Measurements from ENCODE around the gene MEF2C. TPM values are rescaled to one million over a fixed set of nuclear protein-coding genes. Genes with fewer than 3 reads are reported as not detected.
A peak's percentile ranks its signal among the peaks of the same experiment; 100 is the strongest.

The MEF2C gene
- total and polyA plus RNA-seq, 4 experiments from 2014 or later = 0.12 to 1.0 (median 0.28) TPM

DNA sequence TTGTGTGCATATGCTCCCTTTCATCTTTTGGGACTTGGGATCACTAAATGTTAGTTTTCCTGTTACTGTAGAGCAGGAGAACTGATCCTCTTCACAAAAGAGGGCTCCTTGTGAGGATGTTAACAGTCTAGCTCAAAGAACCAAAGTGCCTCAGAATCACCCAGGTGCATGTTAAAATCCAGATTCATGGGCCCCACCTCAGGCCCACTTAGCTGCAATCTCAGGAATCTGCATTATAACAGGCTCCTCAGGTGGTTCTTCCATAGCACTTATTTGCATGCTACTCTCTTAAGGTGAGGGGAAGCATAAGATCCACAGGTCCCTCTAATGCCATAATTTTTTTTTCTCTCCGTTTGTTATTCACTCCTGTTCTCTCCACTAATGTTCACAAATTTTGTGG, 14.8 kb upstream of the MEF2C start:
- H3K4me3 Mint-ChIP-seq = no peak overlapping the region
- Histone ChIP-seq H3K9me3 (ENCODE audit: control insufficient read depth in 1 of 2, low read length in 2 of 2) (no peaks in the 10 kb centered on the region), H3K27ac (ENCODE audit: low read depth, low read length) (no peak overlapping the region), H3K36me3 (ENCODE audit: insufficient read depth, low read length) (no peaks in the 10 kb centered on the region), H3K4me3 (ENCODE audit: low read length in 2 of 2) (no peak overlapping the region), H3K4me1 (ENCODE audit: insufficient read depth, low read length) (no peaks in the 10 kb centered on the region), H3K27me3 (ENCODE audit: insufficient read depth, low read length) (no peaks in the 10 kb centered on the region)
- H3K36me3 Mint-ChIP-seq = no peaks in the 10 kb centered on the region
- intact Hi-C loops (cut with micrococcal nuclease) = no loop called here
- DNase-seq = no peak
- H3K9me3 Mint-ChIP-seq = no peaks in the 10 kb centered on the region
- H3K27me3 Mint-ChIP-seq = no peaks in the 10 kb centered on the region
- no peak overlapping the region for H3K27ac Mint-ChIP-seq
- POLR2A ChIA-PET (ENCODE audit: partially characterized antibody) = no interaction called here
- no peaks in the 10 kb centered on the region for H3K4me1 Mint-ChIP-seq
- CTCF ChIA-PET (ENCODE audit: partially characterized antibody) = no interaction called here

DNA sequence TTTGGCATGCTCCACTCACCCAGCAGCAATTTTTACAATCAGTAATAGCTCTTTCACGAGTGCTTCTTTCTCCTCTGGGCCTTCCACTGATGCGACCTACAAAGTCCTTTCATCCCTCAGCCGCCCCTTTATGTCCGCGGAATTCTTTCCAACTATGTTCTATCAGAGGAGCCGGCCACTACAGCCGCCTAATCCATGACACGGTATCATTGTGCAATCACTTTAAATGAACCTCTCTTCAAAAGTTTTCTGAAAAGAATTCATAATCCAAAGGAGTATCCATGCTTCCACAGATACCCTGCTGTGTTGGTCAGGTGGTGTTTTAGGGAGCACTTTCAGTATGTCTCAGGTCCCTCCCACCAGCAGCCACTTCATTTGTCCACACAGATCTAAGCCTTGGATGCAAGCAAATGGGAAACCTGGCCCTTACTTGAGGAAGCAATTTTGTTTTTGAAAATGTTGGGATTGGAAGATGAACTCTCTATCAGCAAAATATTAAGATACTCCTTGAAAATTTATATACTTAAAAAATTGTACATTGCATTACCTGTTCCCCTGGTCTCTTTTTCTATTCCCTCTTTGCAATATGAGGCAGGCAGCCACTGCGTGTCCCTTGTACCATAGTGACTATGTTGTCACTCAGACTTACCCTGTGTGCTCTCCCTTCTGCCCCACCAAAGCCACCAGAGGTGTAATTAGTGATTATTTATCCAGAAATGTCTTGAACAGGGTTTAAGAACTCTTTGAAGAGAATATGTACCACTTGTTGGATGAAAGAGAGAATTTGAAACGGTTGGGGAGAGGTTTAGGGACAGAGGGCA, 12.9 kb upstream of the MEF2C start:
- Mint-ChIP-seq H3K4me3 (no peak overlapping the region), H3K27me3 (peaks cover 2 to 6% of the 10 kb centered on the region in 2 donors), H3K27ac (no peak overlapping the region), H3K9me3 (no peaks in the 10 kb centered on the region), H3K4me1 (no peaks in the 10 kb centered on the region), H3K36me3 (no peaks in the 10 kb centered on the region)
- CTCF ChIA-PET (ENCODE audit: partially characterized antibody) = no interaction called here
- Histone ChIP-seq H3K4me3 (ENCODE audit: low read length in 2 of 2) (no peak overlapping the region), H3K27me3 (ENCODE audit: insufficient read depth, low read length) (no peaks in the 10 kb centered on the region), H3K9me3 (ENCODE audit: control insufficient read depth in 1 of 2, low read length in 2 of 2) (no peaks in the 10 kb centered on the region), H3K4me1 (ENCODE audit: insufficient read depth, low read length) (no peaks in the 10 kb centered on the region), H3K36me3 (ENCODE audit: insufficient read depth, low read length) (no peaks in the 10 kb centered on the region), H3K27ac (ENCODE audit: low read depth, low read length) (no peak overlapping the region)
- DNase-seq = no peak
- intact Hi-C loops (cut with micrococcal nuclease) = no loop called here
- POLR2A ChIA-PET (ENCODE audit: partially characterized antibody) = no interaction called here

DNA sequence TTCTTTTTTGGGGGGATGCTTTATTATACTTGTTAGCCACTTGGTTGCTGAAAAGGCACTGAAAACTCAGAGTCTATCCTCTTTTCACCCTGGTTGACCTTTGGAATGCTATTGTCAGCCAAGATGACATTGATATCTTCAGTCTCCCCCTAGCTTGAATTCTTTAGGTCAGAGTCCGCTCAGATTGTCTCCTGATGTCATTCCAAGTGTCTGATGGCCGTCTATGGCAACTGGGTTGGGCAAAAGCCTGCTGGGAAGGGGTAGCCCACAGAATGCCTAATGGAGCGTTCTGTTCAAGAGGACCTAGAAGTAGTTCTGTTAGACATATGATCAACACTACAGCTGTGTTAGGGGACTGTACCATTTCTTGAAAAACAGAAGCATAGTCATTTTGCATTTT, 9.7 kb upstream of the MEF2C start:
- no peak overlapping the region for H3K4me3 Mint-ChIP-seq
- Histone ChIP-seq H3K27ac (ENCODE audit: low read depth, low read length) (no peak overlapping the region), H3K9me3 (ENCODE audit: control insufficient read depth in 1 of 2, low read length in 2 of 2) (no peaks in the 10 kb centered on the region), H3K4me3 (ENCODE audit: low read length in 2 of 2) (no peak overlapping the region), H3K4me1 (ENCODE audit: insufficient read depth, low read length) (no peaks in the 10 kb centered on the region), H3K27me3 (ENCODE audit: insufficient read depth, low read length) (no peaks in the 10 kb centered on the region), H3K36me3 (ENCODE audit: insufficient read depth, low read length) (no peaks in the 10 kb centered on the region)
- DNase-seq = no peak
- CTCF ChIA-PET (ENCODE audit: partially characterized antibody) = no interaction called here
- POLR2A ChIA-PET (ENCODE audit: partially characterized antibody) = no interaction called here
- intact Hi-C loops (cut with micrococcal nuclease) = no loop called here
- H3K36me3 Mint-ChIP-seq = no peaks in the 10 kb centered on the region
- peaks cover 11 to 23% of the 10 kb centered on the region in 2 donors for H3K27me3 Mint-ChIP-seq
- H3K9me3 Mint-ChIP-seq = no peaks in the 10 kb centered on the region
- H3K4me1 Mint-ChIP-seq = no peaks in the 10 kb centered on the region
- no peak overlapping the region for H3K27ac Mint-ChIP-seq

DNA sequence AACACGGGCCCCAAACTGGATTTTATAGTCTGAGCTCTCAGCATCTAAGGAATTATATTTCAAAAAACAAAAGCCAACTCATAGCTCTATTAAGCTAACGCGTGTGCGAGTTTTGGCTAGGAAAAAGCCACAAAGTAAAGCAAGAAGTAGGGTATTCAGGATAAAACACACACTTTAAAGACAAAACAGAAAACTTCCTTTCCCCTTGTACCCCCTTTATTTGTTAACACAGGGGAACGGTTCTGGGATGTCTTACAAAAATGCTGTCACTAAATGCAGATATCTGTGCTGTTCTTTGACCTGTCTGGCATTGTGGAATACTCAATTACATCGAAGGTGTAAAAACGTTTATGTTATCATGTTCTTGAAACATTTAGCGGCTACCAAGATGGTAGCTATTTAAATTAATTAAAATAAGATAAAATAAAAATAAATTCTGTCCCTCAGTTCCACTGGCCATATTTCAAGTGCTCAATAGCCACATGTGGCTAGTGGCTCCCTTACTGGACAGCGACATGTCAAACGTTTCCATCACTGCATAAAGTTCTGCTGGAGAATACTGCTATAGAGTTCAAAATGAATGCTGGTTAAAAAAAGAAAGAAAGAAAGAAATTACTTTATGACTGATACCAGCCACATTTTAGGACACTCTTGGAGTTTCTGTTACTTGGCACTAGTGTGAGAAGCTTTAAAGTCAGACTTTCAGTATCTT, 7.2 kb upstream of the MEF2C start:
- CTCF ChIA-PET (ENCODE audit: partially characterized antibody) = no interaction called here
- Mint-ChIP-seq H3K4me3 (no peak overlapping the region), H3K27ac (no peak overlapping the region), H3K27me3 (peaks cover 13 to 27% of the 10 kb centered on the region in 2 donors), H3K9me3 (no peaks in the 10 kb centered on the region), H3K36me3 (no peaks in the 10 kb centered on the region), H3K4me1 (no peaks in the 10 kb centered on the region)
- no peak for DNase-seq
- no peaks in the 10 kb centered on the region for H3K9me3 ChIP-seq (ENCODE audit: control insufficient read depth in 1 of 2, low read length in 2 of 2)
- intact Hi-C loops (cut with micrococcal nuclease) = no loop called here
- no peaks in the 10 kb centered on the region for H3K27me3 ChIP-seq (ENCODE audit: insufficient read depth, low read length)
- H3K36me3 ChIP-seq (ENCODE audit: insufficient read depth, low read length) = no peaks in the 10 kb centered on the region
- POLR2A ChIA-PET (ENCODE audit: partially characterized antibody) = no interaction called here
- no peaks in the 10 kb centered on the region for H3K4me1 ChIP-seq (ENCODE audit: insufficient read depth, low read length)
- H3K27ac ChIP-seq (ENCODE audit: low read depth, low read length) = no peak overlapping the region
- H3K4me3 ChIP-seq (ENCODE audit: low read length in 2 of 2) = no peak overlapping the region

DNA sequence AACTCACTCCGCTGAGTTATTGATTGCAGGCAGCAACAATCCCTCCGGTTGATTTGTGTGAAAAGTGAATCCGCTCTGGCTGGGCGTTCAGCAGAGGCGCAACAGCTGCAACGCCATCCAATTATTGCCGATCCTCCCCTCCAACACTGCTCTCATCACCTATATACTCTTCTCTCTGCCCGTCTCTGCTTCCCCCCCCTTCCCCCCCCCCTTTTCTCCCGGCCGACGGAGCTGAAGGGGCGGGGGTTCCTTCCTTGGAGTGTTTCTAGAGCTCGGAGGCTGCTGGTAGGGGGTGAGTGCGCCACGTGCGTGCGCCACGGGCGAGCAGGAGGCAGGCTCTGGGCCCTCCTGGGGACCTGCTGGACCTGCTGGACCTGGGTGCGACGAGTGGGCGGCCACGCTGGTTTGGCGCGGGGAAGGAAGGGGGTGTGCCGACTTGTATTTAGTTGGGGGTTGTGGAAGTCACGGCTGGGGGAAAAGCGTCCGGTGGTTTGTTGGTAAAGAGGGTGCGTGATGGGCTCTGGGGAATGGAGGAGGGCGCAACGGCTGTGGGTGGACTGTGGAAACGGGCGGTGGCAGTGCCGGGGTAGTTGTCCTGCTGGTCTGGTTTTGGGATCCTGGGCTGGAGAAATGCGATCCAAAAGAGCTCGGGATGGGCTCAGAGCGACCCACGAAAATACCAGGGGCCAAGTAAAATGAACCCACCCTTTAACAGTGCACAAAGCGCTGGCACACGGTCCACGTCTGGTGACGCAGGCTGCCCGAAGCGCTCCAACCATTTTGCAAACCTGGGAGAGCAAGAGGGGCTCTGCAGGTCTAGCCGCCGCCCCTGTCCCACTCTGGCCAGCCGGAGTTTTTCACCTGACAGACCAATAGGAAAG, 6.4 kb upstream of the MEF2C start:
- intact Hi-C loops (cut with micrococcal nuclease) = no loop called here
- no peak overlapping the region for H3K4me3 ChIP-seq (ENCODE audit: low read length in 2 of 2)

DNA sequence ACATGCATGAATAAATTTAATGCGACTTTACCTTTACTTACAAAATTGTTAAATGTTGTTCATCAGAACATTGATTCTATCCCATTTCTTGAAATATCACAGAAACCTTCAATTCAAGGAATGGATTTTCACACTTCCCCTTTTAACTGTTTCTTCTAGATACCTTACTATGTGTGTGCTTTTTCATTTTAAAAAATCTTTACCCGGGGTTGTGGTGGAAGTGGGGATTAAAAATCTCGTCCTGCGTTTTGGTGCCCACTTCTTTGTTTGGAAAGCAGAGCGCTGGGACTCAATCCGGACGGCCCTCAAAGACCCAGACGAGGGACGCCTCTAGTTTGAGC, 5.8 kb upstream of the MEF2C start:
- H3K27me3 Mint-ChIP-seq = peaks cover 15 to 32% of the 10 kb centered on the region in 2 donors
- Histone ChIP-seq H3K36me3 (ENCODE audit: insufficient read depth, low read length) (no peaks in the 10 kb centered on the region), H3K9me3 (ENCODE audit: control insufficient read depth in 1 of 2, low read length in 2 of 2) (no peaks in the 10 kb centered on the region), H3K4me3 (ENCODE audit: low read length in 2 of 2) (no peak overlapping the region), H3K27me3 (ENCODE audit: insufficient read depth, low read length) (peaks cover 5% of the 10 kb centered on the region), H3K4me1 (ENCODE audit: insufficient read depth, low read length) (peaks cover 7% of the 10 kb centered on the region), H3K27ac (ENCODE audit: low read depth, low read length) (no peak overlapping the region)
- H3K4me3 Mint-ChIP-seq = no peak overlapping the region
- peaks cover 2 to 9% (median 7%) of the 10 kb centered on the region in 4 donors for H3K4me1 Mint-ChIP-seq
- intact Hi-C loops (cut with micrococcal nuclease) = no loop called here
- ChIA-PET CTCF (ENCODE audit: partially characterized antibody) (no interaction called here), POLR2A (ENCODE audit: partially characterized antibody) (no interaction called here)
- no peak overlapping the region for H3K27ac Mint-ChIP-seq
- H3K36me3 Mint-ChIP-seq = no peaks in the 10 kb centered on the region
- no peak for DNase-seq
- H3K9me3 Mint-ChIP-seq = no peaks in the 10 kb centered on the region

More for the DNA sequence above, 6.4 kb upstream of the MEF2C start:
- POLR2A ChIA-PET (ENCODE audit: partially characterized antibody) = no interaction called here
- Mint-ChIP-seq H3K4me3 (no peak overlapping the region), H3K27me3 (peaks cover 14 to 31% of the 10 kb centered on the region in 2 donors), H3K9me3 (no peaks in the 10 kb centered on the region), H3K4me1 (peaks cover 1 to 3% (median 2%) of the 10 kb centered on the region in 4 donors), H3K36me3 (no peaks in the 10 kb centered on the region), H3K27ac (peak overlapping the region in 1 of 7 donors; percentile 47)
- DNase-seq = no peak
- H3K27me3 ChIP-seq (ENCODE audit: insufficient read depth, low read length) = peaks cover 2% of the 10 kb centered on the region
- peaks cover 1% of the 10 kb centered on the region for H3K4me1 ChIP-seq (ENCODE audit: insufficient read depth, low read length)
- CTCF ChIA-PET (ENCODE audit: partially characterized antibody) = no interaction called here
- H3K36me3 ChIP-seq (ENCODE audit: insufficient read depth, low read length) = no peaks in the 10 kb centered on the region
- H3K27ac ChIP-seq (ENCODE audit: low read depth, low read length) = no peak overlapping the region
- no peaks in the 10 kb centered on the region for H3K9me3 ChIP-seq (ENCODE audit: control insufficient read depth in 1 of 2, low read length in 2 of 2)

DNA sequence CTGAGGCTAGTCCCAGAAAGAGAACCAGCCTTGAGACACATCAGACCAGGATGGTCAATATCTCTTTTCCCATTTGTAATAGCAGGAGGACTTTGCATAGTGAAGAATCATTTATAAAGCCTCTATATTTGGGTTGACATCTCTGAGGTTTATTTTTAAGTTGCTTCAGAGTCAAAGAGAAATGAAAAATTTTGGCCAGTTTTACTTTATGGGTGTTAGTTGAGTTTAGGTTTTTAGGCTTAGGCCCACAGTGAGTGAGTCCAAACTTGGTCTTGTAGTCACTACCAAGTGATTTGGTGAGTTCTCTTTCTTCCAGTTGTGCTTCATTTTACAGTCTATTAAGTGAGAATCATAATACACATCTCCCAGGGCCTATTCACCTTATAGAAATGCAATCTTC, 5.3 kb upstream of the MEF2C start:
- Histone ChIP-seq H3K9me3 (ENCODE audit: control insufficient read depth in 1 of 2, low read length in 2 of 2) (no peaks in the 10 kb centered on the region), H3K4me3 (ENCODE audit: low read length in 2 of 2) (no peak overlapping the region), H3K36me3 (ENCODE audit: insufficient read depth, low read length) (no peaks in the 10 kb centered on the region), H3K4me1 (ENCODE audit: insufficient read depth, low read length) (peaks cover 11% of the 10 kb centered on the region), H3K27ac (ENCODE audit: low read depth, low read length) (no peak overlapping the region), H3K27me3 (ENCODE audit: insufficient read depth, low read length) (peaks cover 5% of the 10 kb centered on the region)
- intact Hi-C loops (cut with micrococcal nuclease) = no loop called here
- CTCF ChIA-PET (ENCODE audit: partially characterized antibody) = no interaction called here
- H3K36me3 Mint-ChIP-seq = no peaks in the 10 kb centered on the region
- H3K4me1 Mint-ChIP-seq = peaks cover 7 to 14% (median 11%) of the 10 kb centered on the region in 4 donors
- H3K27ac Mint-ChIP-seq = no peak overlapping the region
- H3K9me3 Mint-ChIP-seq = no peaks in the 10 kb centered on the region
- no peak for DNase-seq
- POLR2A ChIA-PET (ENCODE audit: partially characterized antibody) = no interaction called here
- H3K27me3 Mint-ChIP-seq = peaks cover 18 to 36% of the 10 kb centered on the region in 2 donors
- no peak overlapping the region for H3K4me3 Mint-ChIP-seq
